HepG2 (cell line): ENCODE measurements around the gene PPP1R13L. TPM values are rescaled to one million over a fixed set of nuclear protein-coding genes. Genes with fewer than 3 reads are reported as not detected.

Experiments used
- BATF2 ChIP-seq: sonication (generic); formaldehyde crosslinking; IDR thresholded peaks from 2 replicates; pipeline ENCODE4 v1.8.0; 2022; ENCODE audit warnings: mild to moderate bottlenecking, missing genetic modification reagents, moderate library complexity
- DR1 ChIP-seq: sonication (generic); formaldehyde crosslinking; IDR thresholded peaks from 2 replicates; pipeline ENCODE4 v1.8.0; 2021; ENCODE audit warnings: mild to moderate bottlenecking, missing genetic modification reagents, inconsistent platforms
- DRAP1 ChIP-seq: IDR thresholded peaks from 2 replicates; pipeline ENCODE4 v1.6.1; 2016; ENCODE audit warnings: missing genetic modification reagents, missing compliant biosample characterization
- FIP1L1 ChIP-seq: fragments of 200-400 bp; formaldehyde crosslinking; IDR thresholded peaks from 2 replicates; pipeline ENCODE4 v1.6.1; 2018; ENCODE audit warnings: low read depth, mild to moderate bottlenecking, low read length, moderate library complexity, borderline replicate concordance; ENCODE audit not compliant: insufficient read depth
- HDAC1 ChIP-seq: sonication (generic); formaldehyde crosslinking; IDR thresholded peaks from 2 replicates; pipeline ENCODE4 v1.5.1; 2020; ENCODE audit warnings: mild to moderate bottlenecking, missing genetic modification reagents
- HMGXB4 ChIP-seq, 2 experiments: sonication (generic) in 1 of 2; formaldehyde crosslinking in 1 of 2; IDR thresholded peaks; 2 replicates each; pipeline versions ENCODE4 v1.4.0 to v1.6.1; 2018 to 2020; ENCODE audit warnings: missing genetic modification reagents in 2 of 2, borderline replicate concordance in 1 of 2, low read depth in 1 of 2, mild to moderate bottlenecking in 1 of 2, missing biosample characterization in 1 of 2
- MAX ChIP-seq: IDR thresholded peaks from 2 replicates; pipeline ENCODE4 v1.6.1; 2012; ENCODE audit warnings: inconsistent platforms
- MIER3 ChIP-seq: IDR thresholded peaks from 2 replicates; pipeline ENCODE4 v1.6.1; 2016; ENCODE audit warnings: missing compliant biosample characterization, borderline replicate concordance
- NAIF1 ChIP-seq: sonication (generic); formaldehyde crosslinking; IDR thresholded peaks from 2 replicates; pipeline ENCODE4 v1.5.0; 2020; ENCODE audit warnings: mild to moderate bottlenecking, missing genetic modification reagents, borderline replicate concordance
- NCOR1 ChIP-seq: fragments of 200-600 bp; sonication (generic); IDR thresholded peaks from 2 replicates; pipeline ENCODE4 v1.7.0; 2017; ENCODE audit warnings: antibody characterized with exemption, low read length, borderline replicate concordance
- RXRB ChIP-seq: IDR thresholded peaks from 2 replicates; pipeline ENCODE4 v1.6.1; 2016; ENCODE audit warnings: borderline replicate concordance, missing genetic modification reagents, missing compliant biosample characterization
- SALL1 ChIP-seq: sonication (generic); formaldehyde crosslinking; IDR thresholded peaks from 2 replicates; pipeline ENCODE4 v1.8.0; 2022; ENCODE audit warnings: mild to moderate bottlenecking, missing genetic modification reagents
- SP5 ChIP-seq: IDR thresholded peaks from 2 replicates; pipeline ENCODE4 v1.6.1; 2016; ENCODE audit warnings: low read depth, borderline replicate concordance
- TAF15 ChIP-seq: fragments of 200-400 bp; formaldehyde crosslinking; IDR thresholded peaks from one replicate; pipeline ENCODE4 v1.6.1; 2018; ENCODE audit warnings: mild to moderate bottlenecking, low read depth, low read length; ENCODE audit not compliant: poor library complexity, severe bottlenecking
- TFDP2 ChIP-seq: sonication (generic); formaldehyde crosslinking; IDR thresholded peaks from 2 replicates; pipeline ENCODE4 v1.4.0; 2020; ENCODE audit warnings: missing genetic modification reagents
- ZBTB20 ChIP-seq: sonication (generic); formaldehyde crosslinking; IDR thresholded peaks from 2 replicates; pipeline ENCODE4 v1.8.1; 2023; ENCODE audit warnings: missing genetic modification reagents, low read depth, mild to moderate bottlenecking, borderline replicate concordance
- ZBTB7B ChIP-seq: sonication (generic); formaldehyde crosslinking; IDR thresholded peaks from 2 replicates; pipeline ENCODE4 v1.4.0; 2020; ENCODE audit warnings: missing genetic modification reagents
- ZFP41 ChIP-seq: sonication (generic); formaldehyde crosslinking; IDR thresholded peaks from 2 replicates; pipeline ENCODE4 v1.4.0; 2020; ENCODE audit warnings: mild to moderate bottlenecking, missing genetic modification reagents, borderline replicate concordance
- ZNF230 ChIP-seq: sonication (generic); formaldehyde crosslinking; IDR thresholded peaks from 2 replicates; pipeline ENCODE4 v1.4.0; 2020; ENCODE audit warnings: mild to moderate bottlenecking, missing genetic modification reagents
- ZNF34 ChIP-seq: sonication (generic); formaldehyde crosslinking; IDR thresholded peaks from 2 replicates; pipeline ENCODE4 v1.4.0; 2020; ENCODE audit warnings: mild to moderate bottlenecking, missing genetic modification reagents, borderline replicate concordance
- ZNF619 ChIP-seq: sonication (generic); formaldehyde crosslinking; IDR thresholded peaks from 2 replicates; pipeline ENCODE4 v1.4.0; 2020; ENCODE audit warnings: mild to moderate bottlenecking, missing genetic modification reagents
- ZNF768 ChIP-seq: sonication (generic); formaldehyde crosslinking; IDR thresholded peaks from 2 replicates; pipeline ENCODE4 v1.4.0; 2020; ENCODE audit warnings: missing genetic modification reagents
- ZNF883 ChIP-seq: sonication (generic); formaldehyde crosslinking; IDR thresholded peaks from 2 replicates; pipeline ENCODE4 v1.5.1; 2020; ENCODE audit warnings: mild to moderate bottlenecking, missing genetic modification reagents; ENCODE audit errors: not compliant biosample characterization
- polyA plus RNA-seq, 8 experiments: library from polyadenylated mRNA; depleted of rRNA in 3 of 8; stranded (reverse) in 7 of 8; unstranded in 1 of 8; fragments of >200 nt; fragmentation: Illumina TruSeq in 4 of 8; extraction: Trizol in 4 of 8; gene quantifications; 2 replicates each; pipeline versions ENCODE4 v1.2.1 to v1.2.3, GENCODE V29; 2011 to 2016; ENCODE audit warnings: low read depth in 4 of 8, missing spikeins in 1 of 8, mixed read lengths in 1 of 8; ENCODE audit not compliant: insufficient read depth in 1 of 8
- total RNA-seq, 5 experiments: library from RNA; depleted of rRNA; stranded (reverse); fragments of >200 nt; fragmentation: Illumina TruSeq; extraction: Trizol; gene quantifications; 2 replicates each; pipeline ENCODE4 v1.2.3, GENCODE V29; 2016; ENCODE audit warnings: low read depth in 1 of 5

PPP1R13L gene
- total and polyA plus RNA-seq, 2 of the 13 experiments (the other 11 are each of a cell fraction or from before 2014, with no cell fraction given), result 1.3 to 6.6 TPM

GRCh38 chr19:45406226-45407090 lies 1.6 kb upstream of the PPP1R13L start, which contains the start of gene POLR1G (continued):
- TF ChIP-seq HMGXB4 (CRISPR knock-in tag; IDR thresholded peaks at IDR 0.05; ENCODE audit: borderline replicate concordance in 1 of 2, low read depth in 1 of 2) (peak in 1 of 2 experiments; percentile 75; a peak in 3 of 4 replicates), HDAC1 (peak; percentile 96), NAIF1 (CRISPR knock-in tag) (0 out of 2 replicates have a peak, but pooled peaks have one; percentile 21), MAX (peak; percentile 98), ZNF768 (CRISPR knock-in tag) (peak; percentile 29; the same call in 1 of the 2 replicates), MIER3 (CRISPR knock-in tag) (no peak), DRAP1 (peak; percentile 10; the same call in 1 of the 2 replicates), ZBTB20 (no peak), FIP1L1 (no peak), ZNF619 (CRISPR knock-in tag) (peak; percentile 44; the same call in 1 of the 2 replicates), ZNF883 (CRISPR knock-in tag) (peak; percentile 75), ZNF230 (peak; percentile 63; the same call in 1 of the 2 replicates), RXRB (CRISPR knock-in tag) (no peak), SALL1 (CRISPR knock-in tag) (peak; percentile 55; the same call in 1 of the 2 replicates), BATF2 (0 out of 2 replicates have a peak, but pooled peaks have one; percentile 37), TFDP2 (CRISPR knock-in tag) (peak; percentile 56; the same call in 1 of the 2 replicates), ZBTB7B (CRISPR knock-in tag) (peak; percentile 18; the same call in 1 of the 2 replicates), TAF15 (no peak), SP5 (CRISPR knock-in tag) (0 out of 2 replicates have a peak, but pooled peaks have one; percentile 12), ZFP41 (CRISPR knock-in tag) (peak; percentile 41; the same call in 1 of the 2 replicates), DR1 (CRISPR knock-in tag) (peak; percentile 32; the same call in 1 of the 2 replicates), NCOR1 (peak; percentile 56; the same call in 1 of the 2 replicates), ZNF34 (CRISPR knock-in tag) (0 out of 2 replicates have a peak, but pooled peaks have one; percentile 68)
